GM21825 (cell line): ENCODE measurements around the gene MYO10.
"Not testable (repeated sequence)": the region's sequence is repeated elsewhere in the genome, so short reads cannot be mapped to it uniquely, and the experiment has no call there.

Experiments used
- ATAC-seq: cut with Tn5 transposase; IDR thresholded peaks from one replicate; pipeline ENCODE4 v1.9.1; 2021; ENCODE audit warnings: mild to moderate bottlenecking, moderate library complexity; ENCODE audit not compliant: unreplicated experiment

Gene MYO10

GRCh38 chr5:16681876-16682275, 254.2 kb downstream of the MYO10 start:
- ATAC-seq: no peak

GRCh38 chr5:16679863-16680262, 256.2 kb downstream of the MYO10 start:
- ATAC-seq: no peak

- no peak for ATAC-seq
These were observed 256.9 kb downstream of the MYO10 start for GRCh38 chr5:16679190-16679589.

GRCh38 chr5:16675806-16676205, 260.3 kb downstream of the MYO10 start:
- ATAC-seq: no peak

GRCh38 chr5:16674750-16675149, 261.3 kb downstream of the MYO10 start:
- no peak for ATAC-seq

- ATAC-seq: no peak
These were observed 262.6 kb downstream of the MYO10 start for GRCh38 chr5:16673241-16674201.

- ATAC-seq: no peak
These were observed 264.9 kb downstream of the MYO10 start for GRCh38 chr5:16671208-16671607.

- ATAC-seq: no peak
These were observed 266.3 kb downstream of the MYO10 start for GRCh38 chr5:16669776-16670175.

GRCh38 chr5:16668631-16669030, 267.5 kb downstream of the MYO10 start:
- ATAC-seq: no peak

- no peak for ATAC-seq
These were observed 267.9 kb downstream of the MYO10 start for GRCh38 chr5:16668194-16668593.

- ATAC-seq: no peak
These were observed 269.1 kb downstream of the MYO10 start for GRCh38 chr5:16666883-16667398.

GRCh38 chr5:16666130-16666882, 269.8 kb downstream of the MYO10 start:
- no peak for ATAC-seq

GRCh38 chr5:16665601-16666000, 270.5 kb downstream of the MYO10 start:
- ATAC-seq: no peak

- no peak for ATAC-seq
These were observed 271.7 kb downstream of the MYO10 start for GRCh38 chr5:16664368-16664767.

GRCh38 chr5:16663840-16664239, 272.2 kb downstream of the MYO10 start:
- ATAC-seq: no peak

GRCh38 chr5:16661713-16662112, 274.4 kb downstream of the MYO10 start:
- no peak for ATAC-seq

- ATAC-seq: no peak
These were observed 275.1 kb downstream of the MYO10 start for GRCh38 chr5:16660982-16661381.

GRCh38 chr5:16659536-16659935, 276.6 kb downstream of the MYO10 start:
- no peak for ATAC-seq

- no peak for ATAC-seq
These were observed 279.4 kb downstream of the MYO10 start for GRCh38 chr5:16656561-16657191.

GRCh38 chr5:16654647-16655334, 281.3 kb downstream of the MYO10 start:
- ATAC-seq: no peak

- ATAC-seq: not testable (repeated sequence)
These were observed 287.3 kb downstream of the MYO10 start for GRCh38 chr5:16648739-16649138.
